HG03066 (cell line): Measurements from ENCODE around the gene PLCL2.

Experiments used
- ATAC-seq: cut with Tn5 transposase; IDR thresholded peaks from one replicate; pipeline ENCODE4 v1.9.1; 2021; ENCODE audit warnings: low read depth; ENCODE audit not compliant: unreplicated experiment

PLCL2 gene

DNA sequence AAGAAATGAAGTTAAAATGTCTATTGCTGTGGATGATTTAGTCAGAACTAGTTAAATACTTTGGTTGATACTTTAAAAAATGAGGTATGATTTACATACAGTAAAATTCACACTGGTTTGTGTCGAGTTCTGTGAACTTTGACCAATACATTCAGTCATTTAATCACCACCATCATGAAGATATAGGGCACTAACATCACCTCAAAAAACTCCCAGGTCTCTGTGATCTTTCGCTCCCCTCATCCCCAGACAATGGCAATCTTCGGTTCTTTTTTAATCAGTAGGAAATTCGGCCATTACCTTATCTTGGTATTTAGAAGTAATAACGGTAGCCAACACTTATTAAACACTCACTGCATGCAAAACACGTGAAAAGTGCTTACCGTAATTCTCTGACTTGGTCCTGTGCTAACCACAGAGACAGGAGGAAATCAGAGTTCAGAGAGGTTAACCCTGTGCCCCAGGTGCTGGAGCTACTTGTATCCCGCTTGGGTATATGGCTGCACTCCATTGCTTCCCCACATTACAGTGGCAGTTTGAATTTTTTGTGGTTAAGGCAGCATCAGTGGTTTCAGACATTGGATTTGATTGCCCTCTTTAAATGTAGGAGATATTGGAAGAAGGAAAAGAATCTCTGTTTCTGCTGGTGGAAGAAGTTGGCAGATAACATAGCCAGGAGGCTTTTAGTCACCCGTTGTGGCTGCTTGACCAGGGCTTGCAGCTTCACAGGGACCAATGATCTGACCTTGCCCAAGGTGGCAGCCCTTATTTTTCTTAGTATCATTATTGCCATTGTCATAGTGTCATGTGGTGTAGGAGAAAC, 4.2 kb downstream of the PLCL2 start:
- ATAC-seq = peak; percentile 49

- no peak for ATAC-seq
These were observed 6.0 kb downstream of the PLCL2 start for GRCh38 chr3:16890597-16891333.

DNA sequence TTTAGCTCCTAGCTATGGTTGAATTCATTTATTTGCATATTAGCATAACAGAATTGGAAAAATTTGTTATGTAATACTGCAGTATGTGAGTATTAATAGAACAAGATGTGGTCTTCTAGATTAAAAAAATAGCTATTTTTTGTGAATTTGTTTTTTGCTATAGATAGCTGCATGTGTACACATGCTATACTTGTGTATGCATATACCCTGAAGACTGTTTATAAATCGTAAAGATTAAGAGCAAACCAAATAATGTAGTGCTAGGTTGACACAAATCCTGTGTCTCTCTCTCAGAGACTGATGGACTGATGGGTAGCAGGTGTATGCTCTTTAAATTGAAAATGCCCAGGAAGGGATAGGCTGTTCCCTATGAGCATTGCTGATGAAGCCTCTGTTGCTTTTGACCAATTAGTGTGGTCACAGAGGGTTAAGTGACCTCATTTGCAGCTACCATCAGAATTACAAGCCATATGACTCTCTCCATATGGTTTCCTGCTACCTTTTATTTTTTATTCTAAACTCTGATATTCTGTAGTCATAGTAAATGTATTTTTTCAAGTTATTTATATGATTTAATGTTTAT, 9.0 kb downstream of the PLCL2 start:
- ATAC-seq = no peak

DNA sequence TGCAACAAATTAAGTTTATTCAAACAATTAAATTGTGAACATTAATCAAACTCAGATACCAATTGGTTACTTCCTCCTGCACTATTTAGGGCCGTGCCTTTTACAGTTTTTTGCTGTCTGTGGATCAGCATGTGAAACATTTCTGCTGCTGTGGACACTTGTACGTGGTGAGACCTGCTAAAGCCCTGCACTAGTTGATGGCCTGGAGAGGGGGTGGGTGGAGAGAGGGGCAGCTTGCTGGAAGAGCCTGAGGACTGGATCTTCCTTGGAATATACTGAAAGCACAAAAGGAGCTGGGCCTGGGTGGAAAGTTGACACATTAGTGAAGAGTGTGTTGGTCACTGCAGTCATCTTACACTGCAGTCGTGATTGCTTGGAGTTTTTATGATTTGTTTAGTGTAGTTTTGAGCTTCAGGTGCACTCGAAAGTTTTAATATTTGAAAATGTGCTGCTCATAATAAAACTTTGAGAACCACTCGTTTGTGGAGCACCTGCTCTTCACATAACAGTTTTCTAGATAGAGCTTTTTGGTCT, 11.4 kb downstream of the PLCL2 start:
- no peak for ATAC-seq

GRCh38 chr3:16896820-16897219, 12.1 kb downstream of the PLCL2 start:
- ATAC-seq = no peak

GRCh38 chr3:16897254-16897926, 12.6 kb downstream of the PLCL2 start:
- ATAC-seq = peak; percentile 63

- ATAC-seq = no peak
These were observed 14.0 kb downstream of the PLCL2 start for GRCh38 chr3:16898595-16899395.

DNA sequence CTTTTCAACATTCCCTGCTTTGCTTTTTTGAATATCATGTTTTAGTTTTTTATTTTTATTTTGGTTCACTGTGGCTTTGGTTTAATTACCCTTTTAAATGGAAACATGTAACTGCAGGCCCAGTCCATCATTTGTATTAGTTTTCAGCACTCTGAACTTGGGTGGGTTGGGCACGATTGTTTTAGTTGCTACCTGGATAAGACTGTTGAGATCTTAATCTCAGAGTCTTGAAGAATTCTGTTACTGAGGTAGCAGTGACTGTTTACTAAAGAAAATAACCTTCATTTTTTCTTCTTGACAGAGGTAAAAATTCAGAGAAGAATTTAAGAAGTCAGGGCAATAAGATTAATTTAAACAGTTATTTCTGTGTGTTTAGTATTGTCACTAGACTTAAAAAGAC, 15.2 kb downstream of the PLCL2 start:
- ATAC-seq = no peak

DNA sequence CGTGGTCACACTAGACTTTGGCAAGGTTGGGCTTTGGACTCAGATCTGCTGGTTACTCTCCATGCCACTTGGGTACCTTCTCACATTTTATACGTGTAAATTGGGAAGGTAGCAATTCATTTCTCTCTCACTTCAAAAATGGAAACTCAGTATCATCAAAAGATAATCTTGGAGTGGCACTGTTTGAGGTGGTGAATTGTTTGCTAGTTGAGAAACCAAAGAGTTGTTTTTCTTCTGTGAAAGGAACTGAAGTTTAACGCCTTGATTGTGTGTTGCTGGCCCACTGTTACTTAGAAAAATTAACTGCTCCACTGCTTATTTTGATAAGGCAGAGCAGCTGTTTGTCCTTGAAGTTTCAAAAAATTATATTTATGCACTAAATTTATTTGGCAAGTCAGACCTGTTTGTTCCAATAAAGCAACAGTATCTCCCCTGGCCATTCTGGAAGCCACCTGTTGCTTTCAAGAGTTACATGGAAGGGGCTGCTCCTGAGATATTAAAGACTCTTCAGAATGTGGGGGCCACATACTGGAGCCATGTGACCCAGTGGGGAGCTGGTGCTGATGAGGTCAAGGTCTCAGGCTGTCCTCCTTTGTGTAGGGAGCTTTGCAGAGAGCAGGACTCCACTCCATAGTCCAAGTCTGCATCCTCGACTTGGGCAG, 16.2 kb downstream of the PLCL2 start:
- ATAC-seq = no peak

- no peak for ATAC-seq
These were observed 20.0 kb downstream of the PLCL2 start for GRCh38 chr3:16904423-16905417.

- ATAC-seq = no peak
These were observed 20.9 kb downstream of the PLCL2 start for GRCh38 chr3:16905704-16906103.

DNA sequence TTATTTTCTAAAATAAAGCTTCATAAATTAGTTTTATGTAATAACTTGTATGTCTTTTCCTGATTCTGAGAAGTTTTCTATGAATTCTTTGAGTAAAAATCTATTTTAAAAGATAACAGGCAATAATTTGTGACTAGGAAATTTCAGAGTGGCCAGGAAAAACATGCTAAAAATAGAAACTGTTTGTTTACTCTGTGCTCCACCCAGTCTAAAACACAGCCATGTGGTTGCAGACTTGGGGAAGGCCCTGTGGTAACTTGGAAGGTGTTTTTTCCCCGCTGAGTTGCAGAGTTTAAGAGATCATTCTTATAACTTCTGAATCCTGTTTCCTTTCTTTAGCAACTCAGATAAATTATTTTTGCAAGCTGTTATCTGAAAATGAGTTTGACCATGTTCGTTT, 21.9 kb downstream of the PLCL2 start:
- no peak for ATAC-seq

GRCh38 chr3:16907243-16907642, 22.5 kb downstream of the PLCL2 start:
- ATAC-seq = peak; percentile 52

GRCh38 chr3:16908016-16908807, 23.5 kb downstream of the PLCL2 start:
- no peak for ATAC-seq

DNA sequence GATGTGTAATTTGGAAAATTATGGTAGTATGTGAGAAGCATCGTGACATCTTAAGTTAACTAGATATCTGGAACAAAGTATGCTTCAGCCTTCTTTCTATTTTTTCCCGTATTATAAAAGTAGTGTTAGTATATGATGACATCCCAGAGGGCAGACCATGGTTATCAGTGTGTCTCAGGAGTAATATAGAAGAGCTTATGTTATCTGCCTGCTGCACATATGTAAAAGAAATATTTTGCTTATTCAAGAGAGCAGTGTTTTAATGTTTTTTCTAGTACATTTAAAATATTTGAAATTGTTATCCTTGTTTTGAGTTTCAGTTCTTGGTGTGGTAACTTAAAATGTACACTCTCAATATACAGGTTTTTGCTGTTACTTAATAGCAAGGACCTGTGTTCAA, 24.1 kb downstream of the PLCL2 start:
- ATAC-seq = no peak

DNA sequence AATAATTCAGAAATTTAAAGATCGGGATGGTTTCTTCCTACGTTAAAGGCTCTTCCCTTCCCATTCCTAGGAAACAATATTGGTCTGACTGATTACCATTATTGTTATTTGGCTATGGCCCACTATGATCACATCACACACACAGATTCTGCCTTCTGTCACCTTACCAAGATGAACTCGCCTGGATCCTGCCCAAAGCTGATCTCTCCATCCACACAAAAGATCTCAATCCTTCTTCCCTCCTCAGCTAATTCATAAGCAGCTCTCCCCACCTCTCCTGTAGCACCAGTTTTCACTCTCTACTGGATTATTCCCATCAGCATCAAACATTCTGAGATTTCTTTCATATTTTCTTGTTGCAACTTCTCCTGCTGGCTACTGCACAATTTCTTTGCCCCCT, 25.0 kb downstream of the PLCL2 start:
- no peak for ATAC-seq

GRCh38 chr3:16910207-16910606, 25.5 kb downstream of the PLCL2 start:
- ATAC-seq = no peak

DNA sequence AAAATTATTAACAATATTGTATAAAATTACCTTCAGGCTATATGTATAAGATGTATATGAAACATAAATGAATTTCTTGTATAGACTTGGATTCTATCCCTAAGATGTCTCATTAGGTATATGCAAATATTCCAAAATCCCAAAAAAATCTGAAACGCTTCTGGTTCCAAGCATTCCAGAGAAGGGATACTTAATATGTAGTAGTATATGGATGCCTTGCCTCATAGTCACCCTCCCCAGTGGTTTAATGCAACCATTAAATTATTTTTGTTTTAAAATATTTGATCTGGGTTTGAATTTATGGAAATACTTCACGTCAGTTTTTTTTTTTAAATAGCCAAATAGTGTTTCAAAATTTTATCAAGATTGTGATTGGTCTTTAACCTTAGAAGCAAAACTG, 27.2 kb downstream of the PLCL2 start:
- ATAC-seq = no peak
